NCI-H2196 treated with DMSO at 0.1 percent for 48 hours (cell line): ENCODE data around the gene FCHSD1.
A peak's percentile ranks its signal among the peaks of the same experiment; 100 is the strongest.

Experiments used
- DNase-seq: peaks from one replicate; lab custom pipeline; 2025; ENCODE audit not compliant: unreplicated experiment; lab: John Stamatoyannopoulos, UW

Gene FCHSD1

DNA sequence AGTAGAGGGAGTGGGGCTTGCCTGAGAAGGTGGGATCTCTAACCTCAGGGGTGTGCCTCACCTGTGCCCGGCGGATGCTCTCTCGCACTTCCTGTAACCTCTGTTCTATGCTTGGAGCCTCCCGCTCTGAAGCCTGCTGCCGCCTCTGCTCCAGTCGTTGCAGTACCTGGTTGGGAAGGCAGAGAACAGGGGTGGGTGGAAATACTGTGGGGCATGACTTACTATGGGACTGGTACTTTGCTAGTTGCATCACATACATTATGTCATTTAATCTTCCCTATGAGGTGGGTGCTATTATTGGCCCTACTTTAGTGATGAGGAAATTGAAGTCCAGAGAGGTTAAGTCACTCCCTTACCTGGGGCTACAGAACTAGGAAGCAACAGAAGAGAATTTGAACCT is 5.2 kb downstream of the FCHSD1 start:
- no peak for DNase-seq

DNA sequence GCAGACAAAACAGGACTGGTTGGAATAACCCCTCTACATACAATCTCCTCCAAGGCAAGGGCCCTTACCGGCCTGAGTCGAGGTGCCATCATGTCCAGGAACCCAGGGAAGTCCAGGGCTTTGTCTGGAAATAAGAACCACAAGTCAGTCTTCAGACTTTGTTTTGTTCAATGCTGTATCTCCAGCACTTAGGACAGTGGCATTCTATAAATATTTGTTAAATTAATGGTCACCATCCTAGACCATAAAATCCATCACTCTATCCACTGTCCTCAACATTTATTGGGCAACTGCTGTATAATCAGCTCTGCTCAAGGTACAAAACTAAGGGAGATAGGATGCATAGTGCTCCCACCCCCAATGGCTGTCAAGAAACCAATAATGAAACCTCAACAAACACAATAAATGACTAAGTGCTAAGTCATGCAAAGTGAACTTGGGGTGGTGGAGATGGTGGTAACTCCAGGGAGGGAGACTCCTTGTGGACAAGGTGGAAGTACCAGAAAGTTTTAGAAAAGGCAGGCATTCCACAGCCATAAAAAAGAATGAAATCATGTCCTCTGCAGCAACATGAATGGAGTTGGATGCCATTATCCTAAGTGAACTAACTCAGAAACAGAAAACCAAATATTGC is 9.5 kb downstream of the FCHSD1 start:
- DNase-seq: no peak

DNA sequence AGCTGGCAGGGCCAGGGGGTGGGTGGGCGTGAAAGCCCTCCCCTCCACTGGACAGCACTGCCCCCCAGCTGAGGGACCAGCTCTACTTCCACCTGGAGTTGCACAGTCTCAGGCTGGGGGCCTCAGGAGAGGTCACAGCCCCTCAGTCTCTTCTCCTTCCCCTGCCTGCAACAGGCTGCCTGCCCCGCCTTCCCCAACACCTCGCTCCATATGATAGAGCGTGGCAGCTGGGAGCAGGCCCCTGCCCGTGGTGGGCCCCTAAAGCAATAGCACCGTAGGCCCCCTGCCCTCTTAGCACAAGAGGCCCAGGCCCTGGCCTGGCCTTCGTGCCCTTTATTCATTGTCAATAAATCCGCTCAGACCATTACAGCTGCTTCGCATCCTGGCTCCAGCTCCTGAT is 10.5 kb downstream of the FCHSD1 start:
- DNase-seq: no peak

DNA sequence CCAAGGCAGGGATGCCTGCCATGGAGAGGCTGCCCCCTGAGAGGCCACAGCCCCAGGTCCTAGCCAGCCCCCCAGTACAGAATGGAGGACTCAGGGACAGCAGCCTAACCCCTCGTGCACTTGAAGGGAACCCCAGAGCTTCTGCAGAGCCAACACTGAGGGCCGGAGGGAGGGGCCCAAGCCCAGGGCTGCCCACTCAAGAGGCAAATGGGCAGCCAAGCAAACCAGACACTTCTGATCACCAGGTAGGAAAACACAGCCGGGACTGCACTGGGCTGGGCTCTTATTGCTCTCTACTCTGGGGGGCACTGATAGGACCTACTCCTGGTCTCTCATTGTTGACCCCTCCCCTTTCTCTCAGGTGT is 11.2 kb downstream of the FCHSD1 start:
- no peak for DNase-seq

DNA sequence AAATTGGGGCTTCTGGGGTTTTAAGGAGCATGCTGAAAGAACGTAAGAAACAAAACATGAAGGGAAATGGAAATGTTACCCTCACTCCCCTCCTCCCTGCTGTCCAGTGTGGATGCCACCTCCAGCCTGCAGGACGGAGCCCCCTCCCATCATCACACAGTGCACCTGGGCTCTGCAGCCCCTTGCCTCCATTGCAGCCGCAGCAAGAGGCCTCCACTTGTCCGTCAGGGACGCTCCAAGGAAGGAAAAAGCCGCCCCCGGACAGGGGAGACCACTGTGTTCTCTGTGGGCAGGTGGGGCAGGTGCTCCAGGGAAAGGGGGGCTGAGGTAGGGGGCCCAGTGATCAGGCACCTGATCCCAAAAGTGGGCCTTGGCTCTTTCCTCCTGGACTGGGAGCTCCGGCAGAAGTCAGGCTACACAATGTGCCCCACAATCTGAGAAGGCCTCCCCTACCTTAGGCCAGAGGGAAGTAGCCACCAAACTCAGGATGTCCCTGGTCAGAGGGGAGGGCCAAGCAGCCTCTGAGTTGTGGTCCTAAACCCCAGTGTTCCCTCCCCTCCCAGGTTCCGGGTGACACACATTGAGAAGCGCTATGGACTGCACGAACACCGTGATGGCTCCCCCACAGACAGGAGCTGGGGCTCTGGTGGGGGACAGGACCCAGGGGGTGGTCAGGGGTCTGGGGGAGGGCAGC is 11.7 kb downstream of the FCHSD1 start:
- no peak for DNase-seq

DNA sequence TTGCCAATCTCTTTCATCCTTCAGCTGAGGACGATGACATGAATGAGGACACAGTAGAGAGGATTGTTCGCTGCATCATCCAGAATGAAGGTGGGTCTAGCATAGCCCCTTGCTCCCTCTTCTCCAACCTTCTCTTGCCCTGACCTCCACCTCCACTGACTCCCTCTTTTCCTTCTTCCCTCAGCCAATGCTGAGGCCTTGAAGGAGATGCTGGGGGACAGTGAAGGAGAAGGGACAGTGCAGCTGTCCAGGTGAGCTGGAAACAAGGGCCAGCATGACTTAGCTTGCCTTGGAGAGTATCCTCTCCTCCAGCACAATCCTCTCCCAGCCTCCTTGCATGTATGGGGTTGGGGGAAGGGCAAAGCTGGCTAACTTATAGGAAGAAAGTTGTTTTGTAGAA is 12.4 kb downstream of the FCHSD1 start:
- no peak for DNase-seq

DNA sequence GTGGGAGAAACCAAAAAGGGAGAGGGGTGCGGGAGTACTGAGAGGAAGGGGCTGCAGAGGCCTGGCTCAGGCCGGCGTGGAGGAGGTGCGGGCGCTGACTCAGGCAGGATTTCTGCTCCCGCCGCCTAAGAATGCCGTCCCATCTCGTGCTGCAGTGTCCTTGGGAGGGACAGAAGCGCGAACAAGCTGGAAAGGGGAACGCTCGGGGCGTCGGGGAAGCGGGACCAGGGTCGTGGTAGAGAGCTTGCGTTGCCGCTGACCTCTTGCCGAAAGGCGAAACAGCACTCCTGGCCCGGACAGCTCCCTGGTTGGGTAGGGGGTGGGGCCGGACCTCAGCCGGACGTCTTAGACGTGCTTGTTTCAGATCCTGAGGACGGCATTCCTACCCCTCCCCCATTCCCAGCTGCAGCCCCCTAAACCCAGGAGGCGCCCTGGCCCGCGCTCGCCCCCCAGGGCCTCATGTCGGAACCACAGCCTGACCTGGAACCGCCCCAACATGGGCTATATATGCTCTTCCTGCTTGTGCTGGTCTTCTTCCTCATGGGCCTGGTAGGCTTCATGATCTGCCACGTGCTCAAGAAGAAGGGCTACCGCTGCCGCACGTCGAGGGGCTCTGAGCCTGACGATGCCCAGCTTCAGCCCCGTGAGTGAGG is 13.3 kb downstream of the FCHSD1 start:
- DNase-seq: no peak

DNA sequence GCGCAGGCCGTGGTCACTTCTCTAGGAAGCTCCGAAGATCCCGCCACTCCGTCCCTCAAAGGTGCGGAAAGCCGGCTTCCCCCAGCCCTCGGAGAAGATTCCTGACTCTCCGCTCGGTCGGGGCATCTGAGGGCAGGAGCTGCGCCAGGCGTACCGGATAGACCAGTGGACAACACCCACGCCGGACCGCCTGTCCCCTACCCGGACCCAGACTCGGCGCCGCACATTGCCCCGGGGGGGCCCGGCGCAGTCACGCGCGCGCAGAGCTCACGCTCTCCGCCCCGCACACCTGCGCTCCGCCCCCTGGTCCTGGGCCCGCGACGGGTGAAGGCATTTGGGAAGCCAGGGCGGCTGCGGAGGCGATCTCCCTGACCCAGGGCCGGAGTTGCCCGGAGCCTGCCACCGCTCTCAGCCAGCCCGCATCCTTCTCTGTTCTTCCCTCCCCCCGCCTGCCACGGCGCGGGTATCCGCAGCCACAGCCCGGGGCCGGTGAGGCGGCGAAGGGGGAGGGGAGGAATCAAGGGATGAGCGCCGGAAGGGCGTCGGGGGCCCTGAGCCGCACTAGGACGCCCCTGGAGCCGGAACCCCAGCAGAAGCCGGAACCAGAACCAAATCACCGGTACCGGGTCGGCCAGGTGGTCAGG is 14.0 kb downstream of the FCHSD1 start:
- DNase-seq: no peak

DNA sequence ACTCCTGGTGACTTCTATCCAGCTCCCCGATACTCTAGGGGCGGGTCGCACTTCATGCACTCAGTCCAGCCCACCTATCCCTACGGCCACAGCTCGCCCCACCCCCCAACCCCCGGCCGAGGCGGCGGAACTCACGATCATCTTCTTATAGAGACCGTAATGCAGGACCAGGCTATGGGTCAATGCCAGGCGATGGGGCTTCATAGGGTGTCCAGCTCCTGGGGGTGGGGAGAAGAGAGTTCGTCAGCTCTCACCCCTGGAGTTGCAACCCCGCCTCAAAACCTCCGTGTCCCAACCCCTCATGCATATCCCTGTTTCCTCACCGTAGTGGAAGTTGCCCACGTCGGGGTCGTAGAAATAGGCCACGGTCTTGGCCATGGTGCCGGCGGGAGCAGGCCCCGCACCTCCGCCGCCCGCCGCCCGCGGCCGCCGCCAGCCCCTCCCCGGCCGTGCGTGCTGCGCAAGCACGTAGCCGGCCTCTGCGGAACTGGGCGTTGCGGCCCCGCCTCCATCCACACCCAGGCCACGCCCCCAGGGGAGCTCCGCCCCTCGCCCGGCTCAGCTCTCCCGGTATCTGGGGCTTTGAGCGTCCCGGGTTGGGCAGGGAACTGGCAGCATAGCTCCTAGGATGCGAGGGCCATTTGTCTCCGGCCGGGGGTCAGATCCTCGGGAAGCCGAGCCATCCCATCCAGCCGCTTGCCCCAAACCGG is 14.7 kb downstream of the FCHSD1 start, which contains the start of the genes HDAC3 and RELL2:
HDAC3 (minus strand) TSS at position 437 of the 710 bp plus-strand sequence; CDS start at position 378, 59 bp downstream.
RELL2 (plus strand) TSS at position 585 of the 710 bp plus-strand sequence. CDS start 1,229 bp downstream, outside the sequence.
- peak; percentile 76 for DNase-seq

DNA sequence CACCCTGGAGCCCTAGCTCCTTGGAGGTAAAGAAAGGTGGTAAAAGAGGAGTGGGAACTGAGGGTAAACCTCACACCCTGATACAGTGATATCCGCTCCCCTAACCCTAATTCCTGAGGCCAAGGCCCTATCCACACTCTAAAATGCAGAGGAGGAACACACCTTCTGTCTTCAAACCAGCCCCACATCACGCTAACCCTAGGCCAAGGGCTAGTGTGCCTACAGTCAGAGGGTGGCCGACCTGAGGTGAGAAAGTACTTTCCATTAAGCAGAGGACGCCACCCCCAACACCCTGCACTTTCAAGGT is 15.2 kb downstream of the FCHSD1 start:
- DNase-seq: no peak

DNA sequence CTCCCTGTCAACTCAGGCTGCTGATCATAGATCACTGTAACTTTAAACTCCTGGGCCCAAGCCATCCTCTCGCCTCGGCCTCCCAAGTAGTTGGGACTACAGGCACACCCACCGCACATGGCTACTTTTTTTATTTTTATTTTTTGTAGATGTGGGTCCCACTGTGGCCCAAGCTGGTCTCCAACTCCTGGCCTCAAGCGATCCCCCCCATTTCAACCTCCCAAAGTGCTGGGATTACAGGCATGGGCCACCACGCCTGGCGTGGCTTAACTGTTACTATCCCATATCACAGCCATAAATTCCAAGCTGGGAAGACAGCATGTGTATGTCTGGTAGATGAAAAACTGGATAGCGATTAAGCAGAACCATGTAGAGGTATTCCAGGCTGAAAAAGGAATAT is 15.6 kb downstream of the FCHSD1 start:
- DNase-seq: no peak

DNA sequence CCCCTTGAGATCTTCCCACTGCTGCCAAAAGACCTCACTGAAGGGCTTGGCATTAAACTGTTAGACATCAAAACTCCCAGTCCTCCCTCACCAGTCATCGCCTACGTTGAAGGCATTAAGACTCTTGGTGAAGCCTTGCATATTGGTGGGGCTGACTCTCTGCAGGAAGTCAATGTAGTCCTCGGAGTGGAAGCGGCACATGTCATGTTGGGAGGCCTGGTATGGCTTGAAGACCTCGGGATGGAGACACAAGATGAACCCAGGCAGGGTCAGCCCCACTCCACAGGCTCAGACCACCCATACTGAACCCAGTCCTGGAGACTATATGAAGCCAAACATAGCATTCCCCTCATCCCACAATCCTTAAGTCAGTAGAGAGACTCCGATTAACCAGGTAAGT is 16.5 kb downstream of the FCHSD1 start:
- DNase-seq: no peak

DNA sequence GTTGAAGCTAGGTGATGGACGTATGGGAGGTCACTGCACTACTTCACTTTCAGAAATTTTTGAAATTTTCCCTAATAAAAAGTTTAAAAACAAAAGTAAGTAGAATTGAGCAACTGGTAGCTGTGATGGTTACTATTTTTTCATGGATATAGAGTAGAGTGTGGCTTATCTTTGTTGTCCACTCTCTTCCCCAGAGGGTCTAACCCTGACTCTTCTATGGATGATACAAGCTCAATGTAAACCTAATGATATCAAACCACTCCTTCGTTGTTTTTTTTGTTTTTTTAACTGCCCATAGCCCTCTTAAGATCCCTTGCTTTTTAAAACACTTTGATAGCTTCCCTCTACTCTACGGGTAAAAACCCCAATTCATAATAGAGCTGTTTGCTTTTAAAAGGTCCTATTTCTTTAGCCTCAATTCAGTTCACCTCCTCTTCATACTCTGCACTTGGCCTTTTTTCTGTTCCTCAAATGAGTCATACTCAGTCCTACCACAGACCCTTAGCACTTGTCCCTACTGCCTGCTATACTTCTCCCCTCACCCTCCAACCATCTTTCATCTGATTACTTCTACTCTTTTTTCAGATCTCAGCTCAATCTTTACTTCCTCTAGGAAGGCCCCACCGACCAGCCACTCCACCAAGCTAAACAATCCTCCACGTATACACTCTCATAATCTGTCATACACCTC is 17.2 kb downstream of the FCHSD1 start:
- no peak for DNase-seq

DNA sequence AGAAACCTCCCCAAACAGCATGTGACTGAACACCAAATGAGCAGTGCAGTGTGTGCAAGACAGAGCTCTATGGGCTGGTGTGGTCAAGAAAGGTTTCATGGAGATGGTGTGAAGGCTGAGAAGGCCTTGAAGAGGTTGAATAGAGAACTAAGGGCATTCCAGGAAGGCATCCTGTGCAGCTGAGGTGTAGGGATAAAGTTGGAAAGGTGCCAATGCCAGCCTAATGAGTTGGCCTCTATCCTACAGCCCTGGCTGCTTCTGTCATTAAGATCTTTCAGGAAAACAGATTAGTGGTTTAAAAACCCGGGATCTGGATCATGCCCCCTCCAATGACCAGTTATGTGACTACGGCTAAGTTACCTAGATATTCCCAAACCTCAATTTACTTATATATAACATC is 18.6 kb downstream of the FCHSD1 start:
- peak; percentile 2 for DNase-seq

DNA sequence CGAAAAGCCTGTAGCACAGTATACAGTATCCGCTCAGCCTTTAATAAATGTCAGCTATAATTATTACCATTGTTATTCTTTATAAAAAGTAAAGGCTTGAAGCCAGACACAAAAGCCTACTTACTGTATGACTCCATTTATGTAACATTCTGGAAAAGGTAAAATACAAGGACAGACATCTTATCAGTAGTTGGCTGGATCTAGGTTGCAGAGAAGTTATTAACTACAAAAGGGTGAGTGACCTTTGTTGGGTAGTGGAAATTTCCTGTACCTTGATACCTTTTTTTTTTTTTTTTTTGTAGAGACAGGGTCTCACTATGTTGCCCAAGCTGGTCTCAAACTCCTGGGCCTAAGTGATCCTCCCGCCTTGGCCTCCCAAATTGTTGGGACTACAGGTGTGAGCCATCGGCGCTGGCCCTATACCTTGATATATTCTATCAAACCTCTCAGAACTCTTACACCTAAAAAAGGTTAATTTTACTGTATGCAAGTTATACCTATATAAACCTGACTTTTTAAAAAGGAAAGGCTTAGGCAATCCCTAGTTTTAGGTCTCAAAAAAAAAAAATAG is 20.6 kb downstream of the FCHSD1 start:
- no peak for DNase-seq

DNA sequence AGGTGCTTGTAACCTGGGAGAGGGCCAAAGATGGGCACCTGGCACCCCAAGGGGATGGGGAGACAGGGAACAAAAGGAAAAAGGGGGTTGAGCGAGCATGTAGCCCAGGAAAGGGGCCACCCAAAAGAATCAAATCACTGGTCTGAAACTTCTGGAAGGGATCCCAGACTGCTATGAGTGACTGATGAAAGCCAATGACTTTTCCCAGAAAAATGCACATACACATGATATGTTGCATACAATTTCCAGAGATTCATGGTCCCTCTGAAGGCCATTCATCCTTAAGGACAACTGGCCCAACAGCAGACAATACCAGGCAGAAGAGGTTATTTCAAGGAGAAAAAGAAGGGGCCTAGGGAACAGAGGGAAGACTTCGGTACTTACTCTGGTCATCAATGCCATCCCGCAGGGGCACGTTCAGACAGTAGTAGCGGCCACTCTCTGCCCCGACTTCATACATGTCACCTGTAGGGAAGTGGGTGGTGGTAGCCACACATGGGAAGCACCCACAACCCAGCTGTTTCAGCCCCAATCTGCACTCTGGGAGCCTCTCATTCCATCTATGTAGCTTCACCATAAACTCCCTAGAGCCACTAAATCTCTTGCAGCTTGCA is 22.9 kb downstream of the FCHSD1 start:
- DNase-seq: no peak

DNA sequence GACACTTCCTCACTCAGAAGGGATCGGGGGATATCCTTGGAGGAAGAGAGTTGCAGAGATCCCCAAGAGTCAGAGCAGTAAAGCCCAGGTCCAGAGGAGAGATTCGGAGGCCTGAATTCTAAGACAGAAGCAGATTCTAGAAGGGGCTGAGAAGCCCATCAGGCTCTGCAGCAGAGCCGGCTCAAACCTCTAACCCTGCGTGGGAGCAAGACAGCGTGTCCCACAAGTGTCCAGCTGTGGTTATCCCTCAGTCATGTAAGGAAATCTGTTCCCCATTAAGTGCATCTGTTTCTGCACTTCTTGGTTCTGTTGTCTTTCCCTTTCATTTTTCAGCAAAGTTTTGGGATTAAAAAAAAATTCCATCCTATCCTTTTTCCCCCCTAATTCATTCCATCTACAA is 27.6 kb downstream of the FCHSD1 start:
- DNase-seq: no peak

DNA sequence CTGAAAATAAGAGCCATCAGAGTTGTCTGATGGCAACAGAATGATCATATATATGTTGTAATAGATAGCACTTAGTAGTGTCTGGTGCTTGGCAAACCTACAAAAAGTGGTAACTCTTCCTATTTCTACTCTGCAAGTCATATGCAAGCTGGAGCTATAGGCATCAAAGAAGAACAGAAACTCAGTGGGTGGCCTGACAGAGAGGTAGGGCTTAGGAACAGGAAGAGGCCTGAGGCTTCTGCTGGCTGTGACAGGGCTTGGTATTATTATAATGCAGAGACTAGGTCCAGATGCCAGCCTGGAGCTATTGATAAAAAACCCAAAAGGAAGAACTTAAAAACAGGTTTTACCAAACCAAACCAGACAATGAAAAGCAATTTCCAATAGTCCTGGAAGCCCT is 28.0 kb downstream of the FCHSD1 start:
- DNase-seq: no peak

DNA sequence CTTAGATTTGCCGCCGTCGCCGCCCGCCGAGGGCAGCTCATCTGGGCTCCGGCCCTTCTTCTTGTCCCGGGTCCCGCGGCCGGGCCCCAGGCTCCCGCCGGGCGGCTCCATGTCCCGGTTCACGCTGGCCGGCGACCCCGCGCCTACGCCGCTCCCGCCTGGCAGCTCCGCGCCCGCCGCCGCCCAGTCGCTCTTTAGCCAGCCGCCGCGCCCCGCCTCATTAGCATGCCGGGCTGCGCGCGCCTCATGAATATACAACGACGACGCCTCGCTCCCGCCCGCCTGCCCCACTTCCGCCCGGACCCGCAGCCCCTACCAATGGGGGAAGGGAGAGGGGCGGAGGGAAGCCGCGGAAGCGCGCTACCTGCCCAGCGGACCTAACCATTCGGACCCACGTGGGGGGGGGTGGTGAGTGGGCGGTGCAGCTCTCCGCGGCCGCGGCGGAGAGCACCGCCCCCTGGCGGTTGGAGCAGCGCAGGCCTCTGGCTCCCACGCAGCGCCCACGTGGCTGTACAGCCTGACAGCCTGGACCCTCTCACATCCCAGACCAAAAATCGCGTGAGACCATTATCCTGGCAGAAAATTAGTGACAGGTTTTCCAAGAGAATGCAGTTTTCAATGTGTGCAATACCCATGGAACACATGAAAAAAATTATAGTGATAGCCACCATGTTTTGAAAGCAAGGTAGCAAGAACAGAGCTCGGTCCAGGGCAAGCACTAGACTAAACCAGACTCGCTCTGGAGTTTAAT is 32.2 kb downstream of the FCHSD1 start, which contains the start of gene DIAPH1:
DIAPH1 (minus strand) TSS at position 197 of the 751 bp plus-strand sequence; CDS start at position 111, 86 bp downstream.
- peak; percentile 96 for DNase-seq
